Measurements from ENCODE around the gene ZMIZ2. TPM values are rescaled to one million over a fixed set of nuclear protein-coding genes. Genes with fewer than 3 reads are reported as not detected.

The ZMIZ2 gene
- total RNA-seq, 1 experiment from 2014 or later = 269 TPM

DNA sequence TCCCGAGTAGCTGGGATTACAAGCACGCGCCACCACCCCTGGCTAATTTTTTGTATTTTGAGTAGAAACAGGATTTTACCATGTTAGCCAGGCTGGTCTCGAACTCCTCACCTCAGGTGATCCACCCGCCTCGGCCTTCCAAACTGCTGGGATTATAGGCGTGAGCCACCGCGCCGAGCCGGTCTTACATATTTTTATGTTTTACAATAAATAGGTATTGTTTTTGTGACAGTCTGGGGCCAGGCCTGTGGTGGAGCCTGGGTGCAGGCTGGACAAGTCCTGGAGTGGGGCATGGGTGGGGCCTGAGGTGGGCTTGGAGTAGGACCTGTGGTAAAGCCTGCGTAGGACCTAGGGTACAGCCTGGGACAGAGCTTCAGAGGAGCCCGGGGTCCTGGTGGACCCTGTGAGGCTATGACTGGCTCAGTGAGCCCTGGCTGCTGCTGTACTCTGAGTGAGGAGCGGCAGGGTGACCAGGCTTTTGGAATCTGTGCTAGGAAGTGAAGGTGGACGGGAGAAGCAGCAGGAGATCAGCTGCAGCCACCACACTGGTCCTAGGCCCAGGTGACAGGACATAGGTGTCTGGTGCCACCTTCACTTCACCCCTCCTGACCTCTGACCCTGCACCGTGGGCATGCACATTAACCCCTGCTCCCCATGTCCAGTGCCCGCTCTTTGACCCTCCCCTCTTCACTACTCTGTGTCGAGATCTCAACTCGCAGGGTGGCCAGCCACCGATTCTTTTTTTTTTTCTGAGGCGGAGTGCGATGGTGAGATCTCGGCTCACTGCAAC lies 9.6 kb upstream of the ZMIZ2 start:
- DNase-seq = no peak
- Mint-ChIP-seq H3K4me1 (ENCODE audit: low read depth, unreplicated experiment) (peaks cover 43% of the 10 kb centered on the region), H3K27ac (ENCODE audit: unreplicated experiment) (no peak overlapping the region), H3K27me3 (ENCODE audit: unreplicated experiment) (no peaks in the 10 kb centered on the region), H3K9me3 (ENCODE audit: low read depth, unreplicated experiment) (no peaks in the 10 kb centered on the region), H3K4me3 (ENCODE audit: low read depth, unreplicated experiment) (no peak overlapping the region), H3K36me3 (ENCODE audit: insufficient read depth, unreplicated experiment) (peaks cover 14% of the 10 kb centered on the region)
- intact Hi-C loops (cut with micrococcal nuclease; ENCODE audit: unreplicated experiment) = no loop called here
- CTCF ChIA-PET = interaction anchor here (0.7 to 0.9 kb wide), 2 partner anchors 9 to 250 kb away, joined by 3 to 10 read pairs; no protein-coding TSS in a partner anchor
- no TSS peak for BruUV-seq (replicated peaks)
- TF ChIP-seq, protein P1, sequence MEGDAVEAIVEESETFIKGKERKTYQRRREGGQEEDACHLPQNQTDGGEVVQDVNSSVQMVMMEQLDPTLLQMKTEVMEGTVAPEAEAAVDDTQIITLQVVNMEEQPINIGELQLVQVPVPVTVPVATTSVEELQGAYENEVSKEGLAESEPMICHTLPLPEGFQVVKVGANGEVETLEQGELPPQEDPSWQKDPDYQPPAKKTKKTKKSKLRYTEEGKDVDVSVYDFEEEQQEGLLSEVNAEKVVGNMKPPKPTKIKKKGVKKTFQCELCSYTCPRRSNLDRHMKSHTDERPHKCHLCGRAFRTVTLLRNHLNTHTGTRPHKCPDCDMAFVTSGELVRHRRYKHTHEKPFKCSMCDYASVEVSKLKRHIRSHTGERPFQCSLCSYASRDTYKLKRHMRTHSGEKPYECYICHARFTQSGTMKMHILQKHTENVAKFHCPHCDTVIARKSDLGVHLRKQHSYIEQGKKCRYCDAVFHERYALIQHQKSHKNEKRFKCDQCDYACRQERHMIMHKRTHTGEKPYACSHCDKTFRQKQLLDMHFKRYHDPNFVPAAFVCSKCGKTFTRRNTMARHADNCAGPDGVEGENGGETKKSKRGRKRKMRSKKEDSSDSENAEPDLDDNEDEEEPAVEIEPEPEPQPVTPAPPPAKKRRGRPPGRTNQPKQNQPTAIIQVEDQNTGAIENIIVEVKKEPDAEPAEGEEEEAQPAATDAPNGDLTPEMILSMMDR (IDR thresholded peaks at IDR 0.05; ENCODE audit: unreplicated experiment) = no peak

DNA sequence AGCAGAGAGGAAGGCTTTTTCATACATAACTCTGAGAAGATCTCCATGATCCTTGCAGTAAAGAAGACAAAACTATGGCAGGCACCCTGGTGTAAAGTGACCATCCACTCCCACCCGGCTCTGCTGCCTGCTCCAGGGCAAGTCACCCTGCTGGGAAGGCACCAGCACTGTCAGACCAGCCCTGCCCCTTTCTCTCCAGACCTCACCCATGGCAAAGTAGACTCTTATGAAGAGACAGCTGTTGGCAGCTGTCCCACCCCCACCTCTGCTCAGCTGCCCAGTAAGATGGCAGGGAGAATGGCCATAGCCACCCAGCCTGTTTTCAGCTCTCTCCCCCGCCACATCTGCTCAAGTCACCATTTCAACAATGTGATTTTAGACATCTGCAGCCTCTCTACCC lies 8.6 kb upstream of the ZMIZ2 start:
- Mint-ChIP-seq H3K9me3 (ENCODE audit: low read depth, unreplicated experiment) (no peaks in the 10 kb centered on the region), H3K36me3 (ENCODE audit: insufficient read depth, unreplicated experiment) (peaks cover 8% of the 10 kb centered on the region), H3K27me3 (ENCODE audit: unreplicated experiment) (no peaks in the 10 kb centered on the region), H3K4me1 (ENCODE audit: low read depth, unreplicated experiment) (peaks cover 36% of the 10 kb centered on the region), H3K4me3 (ENCODE audit: low read depth, unreplicated experiment) (no peak overlapping the region), H3K27ac (ENCODE audit: unreplicated experiment) (no peak overlapping the region)
- no TSS peak for BruUV-seq (replicated peaks)
- DNase-seq = no peak
- CTCF ChIA-PET = no interaction called here
- TF ChIP-seq, protein P1 (IDR thresholded peaks at IDR 0.05; ENCODE audit: unreplicated experiment) = no peak
- intact Hi-C loops (cut with micrococcal nuclease; ENCODE audit: unreplicated experiment) = no loop called here

DNA sequence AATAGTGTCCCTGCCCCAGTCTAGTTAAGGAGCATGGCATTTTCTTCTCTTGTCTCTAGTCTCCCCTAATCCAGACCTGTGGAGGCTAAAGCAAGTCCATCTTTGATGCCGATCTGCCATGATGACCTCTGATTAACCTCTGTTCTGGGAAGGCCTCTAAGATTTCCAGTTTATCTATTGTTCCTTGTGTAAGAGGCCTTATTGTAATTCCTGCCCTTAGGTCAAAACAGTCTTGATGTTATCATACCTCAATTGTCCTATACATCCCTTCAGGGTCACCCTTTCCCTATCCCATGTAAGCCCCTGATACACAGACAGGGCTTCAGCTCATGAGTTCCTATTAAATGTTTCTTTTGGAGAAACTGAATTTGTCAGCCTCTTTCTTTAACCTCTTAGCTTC lies 4.9 kb upstream of the ZMIZ2 start:
- no peak overlapping the region for H3K27ac Mint-ChIP-seq (ENCODE audit: unreplicated experiment)
- H3K4me1 Mint-ChIP-seq (ENCODE audit: low read depth, unreplicated experiment) = peaks cover 19% of the 10 kb centered on the region
- H3K9me3 Mint-ChIP-seq (ENCODE audit: low read depth, unreplicated experiment) = no peaks in the 10 kb centered on the region
- intact Hi-C loops (cut with micrococcal nuclease; ENCODE audit: unreplicated experiment) = no loop called here
- DNase-seq = no peak
- no peaks in the 10 kb centered on the region for H3K27me3 Mint-ChIP-seq (ENCODE audit: unreplicated experiment)
- TF ChIP-seq, protein P1 (IDR thresholded peaks at IDR 0.05; ENCODE audit: unreplicated experiment) = no peak
- peaks cover 13% of the 10 kb centered on the region for H3K36me3 Mint-ChIP-seq (ENCODE audit: insufficient read depth, unreplicated experiment)
- BruUV-seq (replicated peaks) = no TSS peak
- CTCF ChIA-PET = no interaction called here
- H3K4me3 Mint-ChIP-seq (ENCODE audit: low read depth, unreplicated experiment) = no peak overlapping the region

DNA sequence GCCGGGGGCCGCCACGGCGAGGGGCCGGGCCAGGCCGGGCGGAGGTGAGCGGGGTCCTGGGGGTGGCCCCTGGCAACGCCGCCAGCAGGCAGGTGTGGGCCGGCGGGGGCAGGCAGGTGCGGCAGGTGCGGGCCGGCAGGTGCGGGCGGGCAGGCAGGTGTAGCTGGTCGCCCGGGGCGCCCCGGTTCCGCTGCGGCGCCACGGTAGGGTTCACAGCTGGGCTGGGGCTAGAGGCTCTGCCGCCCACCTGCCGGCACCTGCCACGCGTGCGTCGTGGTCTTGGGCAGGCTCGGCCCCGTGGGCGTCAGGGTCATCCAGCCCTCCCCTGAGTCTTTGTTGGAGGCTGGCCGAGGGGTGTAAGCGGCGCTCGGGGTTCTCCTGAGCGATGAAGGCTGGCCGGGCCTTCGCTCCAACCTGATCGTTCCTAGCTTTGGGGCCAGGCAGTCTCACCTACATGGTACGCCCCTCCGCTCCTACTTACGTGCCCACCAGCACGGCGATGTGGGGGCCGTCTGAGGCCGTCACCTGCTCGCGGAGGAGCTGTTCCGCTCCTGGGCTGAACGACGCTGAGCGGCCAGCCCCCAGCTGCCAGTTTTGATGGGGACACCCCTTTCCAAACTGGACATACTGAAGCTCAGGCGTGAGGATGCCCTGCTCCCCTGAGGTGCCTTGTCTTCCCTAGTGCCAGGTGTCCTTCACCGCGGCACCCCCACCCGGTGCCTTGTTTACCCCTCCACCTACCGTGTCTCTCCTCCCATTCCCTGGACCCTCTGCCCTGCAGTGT lies 493 bp downstream of the ZMIZ2 start:
- Mint-ChIP-seq H3K27me3 (ENCODE audit: unreplicated experiment) (no peaks in the 10 kb centered on the region), H3K36me3 (ENCODE audit: insufficient read depth, unreplicated experiment) (peaks cover 56% of the 10 kb centered on the region), H3K9me3 (ENCODE audit: low read depth, unreplicated experiment) (no peaks in the 10 kb centered on the region), H3K27ac (ENCODE audit: unreplicated experiment) (peak overlapping the region; percentile 93), H3K4me3 (ENCODE audit: low read depth, unreplicated experiment) (peak overlapping the region; percentile 95), H3K4me1 (ENCODE audit: low read depth, unreplicated experiment) (peaks cover 42% of the 10 kb centered on the region)
- BruUV-seq (replicated peaks) = no TSS peak
- no peak for DNase-seq
- TF ChIP-seq, protein P1 (IDR thresholded peaks at IDR 0.05; ENCODE audit: unreplicated experiment) = no peak
- intact Hi-C loops (cut with micrococcal nuclease; ENCODE audit: unreplicated experiment) = no loop called here
- CTCF ChIA-PET = interaction anchor here (0.5 to 2.3 kb wide), 5 partner anchors 38 to 162 kb away, joined by 3 to 6 read pairs (median 5); partner anchors contain the start of gene H2AZ2
